AG04450 (cell line): ENCODE results near the gene RAC3. TPM values are rescaled to one million over a fixed set of nuclear protein-coding genes. Genes with fewer than 3 reads are reported as not detected.

Experiments used
- CTCF ChIA-PET: fragments of 300-600, 350-600 bp; formaldehyde crosslinking; extraction: SDS; loops from one replicate; lab custom pipeline; 2022; ENCODE audit warnings: antibody characterized with exemption, inconsistent platforms; lab: Charles Lee
- POLR2A ChIA-PET: fragments of 350-600 bp; formaldehyde crosslinking; extraction: SDS; loops from one replicate; lab custom pipeline; 2021; ENCODE audit warnings: antibody characterized with exemption, inconsistent platforms; lab: Yijun Ruan, JAX
- DNase-seq: peaks from one replicate; pipeline ENCODE4 v3.0.0-alpha.2; 2011; ENCODE audit warnings: low read depth, low spot score
- H3K27ac ChIP-seq: one replicate; pipeline ENCODE4 v1.5.1; 2012; ENCODE audit warnings: low read depth, low read length, control low read depth
- H3K27me3 ChIP-seq: one replicate; pipeline ENCODE4 v1.6.0; 2012; ENCODE audit warnings: low read length; ENCODE audit not compliant: control insufficient read depth, insufficient read depth
- H3K4me3 ChIP-seq: 2 replicates; pipeline ENCODE4 v1.5.1; 2011; ENCODE audit warnings: mild to moderate bottlenecking, low read depth, low read length, control low read depth
- H3K9me3 ChIP-seq: 2 replicates; pipeline ENCODE4 v1.5.1; 2012; ENCODE audit warnings: low read length; ENCODE audit not compliant: control insufficient read depth, insufficient read depth
- CTCF ChIP-seq: IDR thresholded peaks from 2 replicates; pipeline ENCODE4 v1.5.1; 2011; ENCODE audit warnings: low read depth, low read length, control low read depth, inconsistent platforms
- polyA plus RNA-seq: library from polyadenylated mRNA; depleted of rRNA; stranded (reverse); fragments of >200 nt; gene quantifications from 2 replicates; pipeline ENCODE4 v1.2.3, GENCODE V29; 2011

RAC3 gene
- polyA plus RNA-seq, 1 experiment, result 12.9 TPM

- CTCF ChIA-PET, result interaction anchor here (0.9 kb wide), 1 partner anchor 18 kb away, joined by 3 read pairs; no protein-coding TSS in a partner anchor
- peak overlapping the region; percentile 87 for H3K27ac ChIP-seq
- POLR2A ChIA-PET, result interaction anchor here (0.6 to 1.0 kb wide), 5 partner anchors 9 to 75 kb away, joined by 3 to 5 read pairs (median 4); no protein-coding TSS in a partner anchor
Measured at GRCh38 chr17:82003411-82004381, 27.8 kb upstream of the RAC3 start.

GRCh38 chr17:82004517-82005455 lies 26.7 kb upstream of the RAC3 start:
- no peaks in the 10 kb centered on the region; the same call in 1 of the 2 replicates for H3K9me3 ChIP-seq
- no peak overlapping the region for H3K4me3 ChIP-seq
- no peak for DNase-seq
- CTCF ChIA-PET, result interaction anchor here (0.9 kb wide), 1 partner anchor 17 kb away, joined by 3 read pairs; no protein-coding TSS in a partner anchor
- TF ChIP-seq CTCF, result no peak
- H3K27me3 ChIP-seq, result no peaks in the 10 kb centered on the region
- H3K27ac ChIP-seq, result peak overlapping the region; percentile 87
- POLR2A ChIA-PET, result no interaction called here

More at GRCh38 chr17:82003411-82004381, 27.8 kb upstream of the RAC3 start:
- Histone ChIP-seq H3K9me3 (no peaks in the 10 kb centered on the region; the same call in 1 of the 2 replicates), H3K4me3 (no peak overlapping the region), H3K27me3 (no peaks in the 10 kb centered on the region)
- peak; percentile 84 for DNase-seq
- TF ChIP-seq CTCF, result no peak

- no peak for DNase-seq
- no peak overlapping the region for H3K27ac ChIP-seq
- TF ChIP-seq CTCF, result no peak
- no peak overlapping the region for H3K4me3 ChIP-seq
- ChIA-PET POLR2A (no interaction called here), CTCF (no interaction called here)
- no peaks in the 10 kb centered on the region; the same call in 1 of the 2 replicates for H3K9me3 ChIP-seq
- no peaks in the 10 kb centered on the region for H3K27me3 ChIP-seq
Measured at GRCh38 chr17:82005701-82006348, 25.7 kb upstream of the RAC3 start.

- no peaks in the 10 kb centered on the region for H3K27me3 ChIP-seq
- TF ChIP-seq CTCF, result no peak
- no peak overlapping the region for H3K4me3 ChIP-seq
- DNase-seq, result no peak
- no peaks in the 10 kb centered on the region for H3K9me3 ChIP-seq
- CTCF ChIA-PET, result no interaction called here
- no peak overlapping the region for H3K27ac ChIP-seq
- POLR2A ChIA-PET, result no interaction called here
Measured at GRCh38 chr17:82006468-82007227, 24.8 kb upstream of the RAC3 start.
